Adipocyte (in vitro differentiated cells): ENCODE data around the gene FCN2.

Source experiments
- DNase-seq: peaks from one replicate; pipeline ENCODE4 v3.0.0-alpha.2; 2015; ENCODE audit warnings: low read depth
- H3K27me3 ChIP-seq: replicated peaks from 2 replicates; pipeline ENCODE4 v1.7.0; 2013; ENCODE audit warnings: mild to moderate bottlenecking, low read length, moderate library complexity; ENCODE audit not compliant: control insufficient read depth, insufficient read depth
- H3K36me3 ChIP-seq: 2 replicates; pipeline ENCODE4 v1.7.0; 2013; ENCODE audit warnings: low read length, mild to moderate bottlenecking, moderate library complexity; ENCODE audit not compliant: control insufficient read depth, insufficient read depth, severe bottlenecking
- H3K4me1 ChIP-seq: 2 replicates; pipeline ENCODE4 v1.7.0; 2013; ENCODE audit warnings: mild to moderate bottlenecking, low read length, moderate library complexity; ENCODE audit not compliant: control insufficient read depth, insufficient read depth
- H3K4me3 ChIP-seq: 2 replicates; pipeline ENCODE4 v1.7.0; 2013; ENCODE audit warnings: mild to moderate bottlenecking, low read length, moderate library complexity
- H3K9ac ChIP-seq: 2 replicates; pipeline ENCODE4 v1.7.0; 2013; ENCODE audit warnings: mild to moderate bottlenecking, low read length, moderate library complexity
- H3K9me3 ChIP-seq: 2 replicates; pipeline ENCODE4 v1.7.0; 2013; ENCODE audit warnings: mild to moderate bottlenecking, low read length, moderate library complexity; ENCODE audit not compliant: control insufficient read depth

Gene FCN2

GRCh38 chr9:134892820-134893420 lies 12.3 kb downstream of the FCN2 start:
- no peak overlapping the region for H3K4me3 ChIP-seq
- no peaks in the 10 kb centered on the region for H3K36me3 ChIP-seq
- peaks cover 2% of the 10 kb centered on the region for H3K9me3 ChIP-seq
- H3K27me3 ChIP-seq, result peaks cover 12% of the 10 kb centered on the region
- no peak overlapping the region for H3K9ac ChIP-seq
- DNase-seq, result no peak
- peaks cover 3% of the 10 kb centered on the region for H3K4me1 ChIP-seq

- no peak overlapping the region for H3K9ac ChIP-seq
Observed at GRCh38 chr9:134894136-134894860, 13.7 kb downstream of the FCN2 start.

GRCh38 chr9:134895097-134895496 lies 14.5 kb downstream of the FCN2 start:
- H3K27me3 ChIP-seq, result peaks cover 19% of the 10 kb centered on the region
- no peak for DNase-seq
- peaks cover 23% of the 10 kb centered on the region for H3K9me3 ChIP-seq
- no peak overlapping the region for H3K9ac ChIP-seq
- no peaks in the 10 kb centered on the region for H3K36me3 ChIP-seq
- H3K4me1 ChIP-seq, result peaks cover 3% of the 10 kb centered on the region
- no peak overlapping the region for H3K4me3 ChIP-seq

More at GRCh38 chr9:134894136-134894860, 13.7 kb downstream of the FCN2 start:
- Histone ChIP-seq H3K4me1 (peaks cover 3% of the 10 kb centered on the region), H3K4me3 (no peak overlapping the region), H3K27me3 (peaks cover 19% of the 10 kb centered on the region), H3K36me3 (no peaks in the 10 kb centered on the region), H3K9me3 (peaks cover 15% of the 10 kb centered on the region)
- no peak for DNase-seq

GRCh38 chr9:134895567-134895907 lies 14.9 kb downstream of the FCN2 start:
- peaks cover 3% of the 10 kb centered on the region for H3K4me1 ChIP-seq
- no peak overlapping the region for H3K9ac ChIP-seq
- H3K36me3 ChIP-seq, result no peaks in the 10 kb centered on the region
- H3K27me3 ChIP-seq, result peaks cover 19% of the 10 kb centered on the region
- H3K4me3 ChIP-seq, result no peak overlapping the region
- H3K9me3 ChIP-seq, result peaks cover 23% of the 10 kb centered on the region
- DNase-seq, result no peak

GRCh38 chr9:134895908-134896833 lies 15.6 kb downstream of the FCN2 start:
- Histone ChIP-seq H3K27me3 (peaks cover 19% of the 10 kb centered on the region), H3K9me3 (peaks cover 23% of the 10 kb centered on the region), H3K4me1 (peaks cover 3% of the 10 kb centered on the region), H3K4me3 (no peak overlapping the region), H3K36me3 (no peaks in the 10 kb centered on the region), H3K9ac (no peak overlapping the region)
- DNase-seq, result peak; percentile 51

GRCh38 chr9:134896834-134897583 lies 16.4 kb downstream of the FCN2 start:
- H3K27me3 ChIP-seq, result peaks cover 13% of the 10 kb centered on the region
- no peaks in the 10 kb centered on the region for H3K36me3 ChIP-seq
- peaks cover 23% of the 10 kb centered on the region for H3K9me3 ChIP-seq
- no peak overlapping the region for H3K4me3 ChIP-seq
- no peak overlapping the region for H3K9ac ChIP-seq
- H3K4me1 ChIP-seq, result peaks cover 3% of the 10 kb centered on the region
- DNase-seq, result no peak

GRCh38 chr9:134897584-134898170 lies 17.1 kb downstream of the FCN2 start:
- peaks cover 3% of the 10 kb centered on the region for H3K4me1 ChIP-seq
- no peak overlapping the region for H3K4me3 ChIP-seq
- peaks cover 13% of the 10 kb centered on the region for H3K27me3 ChIP-seq
- peaks cover 23% of the 10 kb centered on the region for H3K9me3 ChIP-seq
- no peaks in the 10 kb centered on the region for H3K36me3 ChIP-seq
- DNase-seq, result no peak
- H3K9ac ChIP-seq, result no peak overlapping the region

GRCh38 chr9:134898319-134898718 lies 17.7 kb downstream of the FCN2 start:
- Histone ChIP-seq H3K36me3 (no peaks in the 10 kb centered on the region), H3K27me3 (peaks cover 13% of the 10 kb centered on the region), H3K4me1 (peaks cover 3% of the 10 kb centered on the region), H3K9me3 (peaks cover 23% of the 10 kb centered on the region), H3K9ac (no peak overlapping the region), H3K4me3 (no peak overlapping the region)
- no peak for DNase-seq

- Histone ChIP-seq H3K9me3 (peaks cover 29% of the 10 kb centered on the region), H3K4me1 (peaks cover 3% of the 10 kb centered on the region)
Observed at GRCh38 chr9:134899168-134899567, 18.6 kb downstream of the FCN2 start.

GRCh38 chr9:134899818-134900217 lies 19.2 kb downstream of the FCN2 start:
- peaks cover 3% of the 10 kb centered on the region for H3K4me1 ChIP-seq
- H3K27me3 ChIP-seq, result peaks cover 13% of the 10 kb centered on the region
- H3K9ac ChIP-seq, result no peak overlapping the region
- no peak overlapping the region for H3K4me3 ChIP-seq
- H3K9me3 ChIP-seq, result peaks cover 29% of the 10 kb centered on the region
- DNase-seq, result no peak
- no peaks in the 10 kb centered on the region for H3K36me3 ChIP-seq

More at GRCh38 chr9:134899168-134899567, 18.6 kb downstream of the FCN2 start:
- H3K9ac ChIP-seq, result no peak overlapping the region
- H3K4me3 ChIP-seq, result no peak overlapping the region
- DNase-seq, result no peak
- peaks cover 13% of the 10 kb centered on the region for H3K27me3 ChIP-seq
- H3K36me3 ChIP-seq, result no peaks in the 10 kb centered on the region
